ENCODE results near the gene ZNF536. TPM values are rescaled to one million over a fixed set of nuclear protein-coding genes. Genes with fewer than 3 reads are reported as not detected.

ZNF536 gene
- total and polyA plus RNA-seq, 9 of the 15 experiments (the other 6 are each of a cell fraction or from before 2014, with no cell fraction given): not detected

DNA sequence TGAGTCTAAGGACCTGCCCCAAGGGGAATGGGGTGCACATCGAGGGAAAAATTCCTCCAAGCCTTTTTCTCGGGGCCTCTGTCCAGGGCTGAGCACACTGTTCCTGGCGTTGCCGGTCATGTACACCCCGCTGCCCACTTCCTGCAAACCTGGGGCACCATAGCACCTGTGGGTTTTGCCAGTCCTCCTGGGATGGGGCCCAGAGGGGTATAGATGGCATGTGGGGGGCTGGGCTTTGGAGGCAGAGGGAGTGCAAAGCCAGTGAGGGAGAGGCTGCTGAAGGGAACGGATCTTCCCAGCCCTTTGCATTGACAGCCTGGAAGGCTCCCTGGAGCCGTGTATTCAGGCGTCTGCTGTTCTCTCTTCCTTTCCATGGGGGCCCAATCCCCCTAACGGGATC, 187.3 kb downstream of the ZNF536 start (continued):
- TF ChIP-seq, protein P1, sequence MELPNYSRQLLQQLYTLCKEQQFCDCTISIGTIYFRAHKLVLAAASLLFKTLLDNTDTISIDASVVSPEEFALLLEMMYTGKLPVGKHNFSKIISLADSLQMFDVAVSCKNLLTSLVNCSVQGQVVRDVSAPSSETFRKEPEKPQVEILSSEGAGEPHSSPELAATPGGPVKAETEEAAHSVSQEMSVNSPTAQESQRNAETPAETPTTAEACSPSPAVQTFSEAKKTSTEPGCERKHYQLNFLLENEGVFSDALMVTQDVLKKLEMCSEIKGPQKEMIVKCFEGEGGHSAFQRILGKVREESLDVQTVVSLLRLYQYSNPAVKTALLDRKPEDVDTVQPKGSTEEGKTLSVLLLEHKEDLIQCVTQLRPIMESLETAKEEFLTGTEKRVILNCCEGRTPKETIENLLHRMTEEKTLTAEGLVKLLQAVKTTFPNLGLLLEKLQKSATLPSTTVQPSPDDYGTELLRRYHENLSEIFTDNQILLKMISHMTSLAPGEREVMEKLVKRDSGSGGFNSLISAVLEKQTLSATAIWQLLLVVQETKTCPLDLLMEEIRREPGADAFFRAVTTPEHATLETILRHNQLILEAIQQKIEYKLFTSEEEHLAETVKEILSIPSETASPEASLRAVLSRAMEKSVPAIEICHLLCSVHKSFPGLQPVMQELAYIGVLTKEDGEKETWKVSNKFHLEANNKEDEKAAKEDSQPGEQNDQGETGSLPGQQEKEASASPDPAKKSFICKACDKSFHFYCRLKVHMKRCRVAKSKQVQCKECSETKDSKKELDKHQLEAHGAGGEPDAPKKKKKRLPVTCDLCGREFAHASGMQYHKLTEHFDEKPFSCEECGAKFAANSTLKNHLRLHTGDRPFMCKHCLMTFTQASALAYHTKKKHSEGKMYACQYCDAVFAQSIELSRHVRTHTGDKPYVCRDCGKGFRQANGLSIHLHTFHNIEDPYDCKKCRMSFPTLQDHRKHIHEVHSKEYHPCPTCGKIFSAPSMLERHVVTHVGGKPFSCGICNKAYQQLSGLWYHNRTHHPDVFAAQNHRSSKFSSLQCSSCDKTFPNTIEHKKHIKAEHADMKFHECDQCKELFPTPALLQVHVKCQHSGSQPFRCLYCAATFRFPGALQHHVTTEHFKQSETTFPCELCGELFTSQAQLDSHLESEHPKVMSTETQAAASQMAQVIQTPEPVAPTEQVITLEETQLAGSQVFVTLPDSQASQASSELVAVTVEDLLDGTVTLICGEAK (IDR thresholded peaks at IDR 0.05): no peak
- TF ChIP-seq, protein P1 (CRISPR knock-in tag; IDR thresholded peaks at IDR 0.05): no peak
- no peak for TF ChIP-seq CHD1 (IDR thresholded peaks at IDR 0.05; ENCODE audit: low read length)
- TF ChIP-seq MTA2 (IDR thresholded peaks at IDR 0.05; ENCODE audit: low read depth): no peak
- no peak for TF ChIP-seq CBFA2T2 (conservative IDR thresholded peaks at IDR 0.05)
- TF ChIP-seq ZNF121 (CRISPR knock-in tag; conservative IDR thresholded peaks at IDR 0.05): no peak
- no peak for TF ChIP-seq FOS (IDR thresholded peaks at IDR 0.05; ENCODE audit: extremely low read depth, insufficient read length)
- no peak for TF ChIP-seq TBL1XR1 (IDR thresholded peaks at IDR 0.05; ENCODE audit: low read length in 2 of 2)
- no peak for TF ChIP-seq STAT5B (CRISPR knock-in tag; IDR thresholded peaks at IDR 0.05)
- no peak for TF ChIP-seq CTBP1 (IDR thresholded peaks at IDR 0.05; ENCODE audit: borderline replicate concordance)
- TF ChIP-seq CEBPG (CRISPR knock-in tag; IDR thresholded peaks at IDR 0.05): no peak
- no peak for TF ChIP-seq CEBPG (tag; conservative IDR thresholded peaks at IDR 0.05 in 1 of 2, IDR thresholded peaks at IDR 0.05 in 1 of 2)
- TF ChIP-seq FOXJ3 (CRISPR knock-in tag; IDR thresholded peaks at IDR 0.05): no peak
